ENCODE results near the gene WDR27.

Gene WDR27

GRCh38 chr6:169663468-169663867, 38.4 kb downstream of the WDR27 start:
- Histone ChIP-seq H3K4me1 (ENCODE audit: control insufficient read depth, insufficient read depth, low read length, poor library complexity, severe bottlenecking) (no peaks in the 10 kb centered on the region), H3K9me3 (ENCODE audit: control insufficient read depth, low read length) (no peaks in the 10 kb centered on the region), H3K27ac (ENCODE audit: low read depth, low read length, severe bottlenecking) (no peak overlapping the region), H3K4me3 (ENCODE audit: extremely low read depth, insufficient read depth, low read length, poor library complexity, severe bottlenecking) (no peak overlapping the region), H3K36me3 (ENCODE audit: control insufficient read depth, insufficient read depth, low read length) (peaks cover 46% of the 10 kb centered on the region)
- WGBS, 2 experiments (ENCODE audit: insufficient coverage in 2 of 2): 97 to 98% methylated on average over 7 of the region's 8 CpGs

- H3K36me3 ChIP-seq (ENCODE audit: control insufficient read depth, insufficient read depth, low read length): peaks cover 51% of the 10 kb centered on the region
- H3K4me1 ChIP-seq (ENCODE audit: control insufficient read depth, insufficient read depth, low read length, poor library complexity, severe bottlenecking): no peaks in the 10 kb centered on the region
- no peaks in the 10 kb centered on the region for H3K9me3 ChIP-seq (ENCODE audit: control insufficient read depth, low read length)
- no peak overlapping the region for H3K27ac ChIP-seq (ENCODE audit: low read depth, low read length, severe bottlenecking)
- no peak overlapping the region for H3K4me3 ChIP-seq (ENCODE audit: extremely low read depth, insufficient read depth, low read length, poor library complexity, severe bottlenecking)
- WGBS, 2 experiments (ENCODE audit: insufficient coverage in 2 of 2): 94 to 98% methylated on average over 5 to 7 of the region's 7 CpGs
Measured at GRCh38 chr6:169661391-169661756, 40.5 kb downstream of the WDR27 start.

- Histone ChIP-seq H3K27ac (ENCODE audit: low read depth, low read length, severe bottlenecking) (no peak overlapping the region), H3K4me3 (ENCODE audit: extremely low read depth, insufficient read depth, low read length, poor library complexity, severe bottlenecking) (no peak overlapping the region), H3K4me1 (ENCODE audit: control insufficient read depth, insufficient read depth, low read length, poor library complexity, severe bottlenecking) (no peaks in the 10 kb centered on the region), H3K9me3 (ENCODE audit: control insufficient read depth, low read length) (no peaks in the 10 kb centered on the region), H3K36me3 (ENCODE audit: control insufficient read depth, insufficient read depth, low read length) (peaks cover 56% of the 10 kb centered on the region)
- WGBS, 2 experiments (ENCODE audit: insufficient coverage in 2 of 2): 92 to 95% methylated on average over 23 to 26 of the region's 26 CpGs
Measured at GRCh38 chr6:169660751-169661390, 41.0 kb downstream of the WDR27 start.

- H3K27ac ChIP-seq (ENCODE audit: low read depth, low read length, severe bottlenecking): no peak overlapping the region
- no peaks in the 10 kb centered on the region for H3K9me3 ChIP-seq (ENCODE audit: control insufficient read depth, low read length)
- H3K4me3 ChIP-seq (ENCODE audit: extremely low read depth, insufficient read depth, low read length, poor library complexity, severe bottlenecking): no peak overlapping the region
- peaks cover 55% of the 10 kb centered on the region for H3K36me3 ChIP-seq (ENCODE audit: control insufficient read depth, insufficient read depth, low read length)
- 89 to 95% methylated on average over 18 to 19 of the region's 26 CpGs for WGBS, 2 experiments (ENCODE audit: insufficient coverage in 2 of 2)
- H3K4me1 ChIP-seq (ENCODE audit: control insufficient read depth, insufficient read depth, low read length, poor library complexity, severe bottlenecking): no peaks in the 10 kb centered on the region
Measured at GRCh38 chr6:169659820-169660610, 41.8 kb downstream of the WDR27 start.

- no peaks in the 10 kb centered on the region for H3K4me1 ChIP-seq (ENCODE audit: control insufficient read depth, insufficient read depth, low read length, poor library complexity, severe bottlenecking)
- no peak overlapping the region for H3K4me3 ChIP-seq (ENCODE audit: extremely low read depth, insufficient read depth, low read length, poor library complexity, severe bottlenecking)
- H3K27ac ChIP-seq (ENCODE audit: low read depth, low read length, severe bottlenecking): no peak overlapping the region
- no peaks in the 10 kb centered on the region for H3K9me3 ChIP-seq (ENCODE audit: control insufficient read depth, low read length)
- H3K36me3 ChIP-seq (ENCODE audit: control insufficient read depth, insufficient read depth, low read length): peaks cover 51% of the 10 kb centered on the region
- 94 to 96% methylated on average over 13 of the region's 13 CpGs for WGBS, 2 experiments (ENCODE audit: insufficient coverage in 2 of 2)
Measured at GRCh38 chr6:169657284-169657610, 44.6 kb downstream of the WDR27 start.

GRCh38 chr6:169656546-169657283, 45.1 kb downstream of the WDR27 start:
- 90 to 93% methylated on average over 19 to 20 of the region's 23 CpGs for WGBS, 2 experiments (ENCODE audit: insufficient coverage in 2 of 2)
- peaks cover 53% of the 10 kb centered on the region for H3K36me3 ChIP-seq (ENCODE audit: control insufficient read depth, insufficient read depth, low read length)

GRCh38 chr6:169654598-169655391, 47.0 kb downstream of the WDR27 start:
- WGBS, 2 experiments (ENCODE audit: insufficient coverage in 2 of 2): 91 to 92% methylated on average over 36 to 46 of the region's 46 CpGs
- Histone ChIP-seq H3K4me1 (ENCODE audit: control insufficient read depth, insufficient read depth, low read length, poor library complexity, severe bottlenecking) (no peaks in the 10 kb centered on the region), H3K4me3 (ENCODE audit: extremely low read depth, insufficient read depth, low read length, poor library complexity, severe bottlenecking) (no peak overlapping the region), H3K9me3 (ENCODE audit: control insufficient read depth, low read length) (no peaks in the 10 kb centered on the region), H3K36me3 (ENCODE audit: control insufficient read depth, insufficient read depth, low read length) (peaks cover 45% of the 10 kb centered on the region), H3K27ac (ENCODE audit: low read depth, low read length, severe bottlenecking) (no peak overlapping the region)

More at GRCh38 chr6:169656546-169657283, 45.1 kb downstream of the WDR27 start:
- Histone ChIP-seq H3K9me3 (ENCODE audit: control insufficient read depth, low read length) (no peaks in the 10 kb centered on the region), H3K4me3 (ENCODE audit: extremely low read depth, insufficient read depth, low read length, poor library complexity, severe bottlenecking) (no peak overlapping the region), H3K4me1 (ENCODE audit: control insufficient read depth, insufficient read depth, low read length, poor library complexity, severe bottlenecking) (no peaks in the 10 kb centered on the region), H3K27ac (ENCODE audit: low read depth, low read length, severe bottlenecking) (no peak overlapping the region)

- H3K9me3 ChIP-seq (ENCODE audit: control insufficient read depth, low read length): no peaks in the 10 kb centered on the region
- H3K36me3 ChIP-seq (ENCODE audit: control insufficient read depth, insufficient read depth, low read length): peaks cover 46% of the 10 kb centered on the region
- H3K27ac ChIP-seq (ENCODE audit: low read depth, low read length, severe bottlenecking): no peak overlapping the region
- WGBS, 2 experiments (ENCODE audit: insufficient coverage in 2 of 2): 86 to 98% methylated on average over 5 to 6 of the region's 6 CpGs
- H3K4me1 ChIP-seq (ENCODE audit: control insufficient read depth, insufficient read depth, low read length, poor library complexity, severe bottlenecking): no peaks in the 10 kb centered on the region
- H3K4me3 ChIP-seq (ENCODE audit: extremely low read depth, insufficient read depth, low read length, poor library complexity, severe bottlenecking): no peak overlapping the region
Measured at GRCh38 chr6:169653691-169654090, 48.1 kb downstream of the WDR27 start.

GRCh38 chr6:169652896-169653295, 48.9 kb downstream of the WDR27 start:
- Histone ChIP-seq H3K4me1 (ENCODE audit: control insufficient read depth, insufficient read depth, low read length, poor library complexity, severe bottlenecking) (no peaks in the 10 kb centered on the region), H3K4me3 (ENCODE audit: extremely low read depth, insufficient read depth, low read length, poor library complexity, severe bottlenecking) (no peak overlapping the region), H3K9me3 (ENCODE audit: control insufficient read depth, low read length) (no peaks in the 10 kb centered on the region), H3K27ac (ENCODE audit: low read depth, low read length, severe bottlenecking) (no peak overlapping the region), H3K36me3 (ENCODE audit: control insufficient read depth, insufficient read depth, low read length) (peaks cover 44% of the 10 kb centered on the region)
- 95 to 96% methylated on average over 9 to 11 of the region's 11 CpGs for WGBS, 2 experiments (ENCODE audit: insufficient coverage in 2 of 2)

GRCh38 chr6:169651498-169651897, 50.3 kb downstream of the WDR27 start:
- H3K36me3 ChIP-seq (ENCODE audit: control insufficient read depth, insufficient read depth, low read length): peaks cover 34% of the 10 kb centered on the region
- WGBS, 2 experiments (ENCODE audit: insufficient coverage in 2 of 2): 91 to 94% methylated on average over 6 to 12 of the region's 12 CpGs

More at GRCh38 chr6:169651498-169651897, 50.3 kb downstream of the WDR27 start:
- Histone ChIP-seq H3K4me3 (ENCODE audit: extremely low read depth, insufficient read depth, low read length, poor library complexity, severe bottlenecking) (no peak overlapping the region), H3K9me3 (ENCODE audit: control insufficient read depth, low read length) (no peaks in the 10 kb centered on the region), H3K27ac (ENCODE audit: low read depth, low read length, severe bottlenecking) (no peak overlapping the region), H3K4me1 (ENCODE audit: control insufficient read depth, insufficient read depth, low read length, poor library complexity, severe bottlenecking) (no peaks in the 10 kb centered on the region)
